ENCODE data around the gene MT1E. TPM values are rescaled to one million over a fixed set of nuclear protein-coding genes. Genes with fewer than 3 reads are reported as not detected.
A peak's percentile ranks its signal among the peaks of the same experiment; 100 is the strongest.

Gene MT1E
- total RNA-seq, 1 experiment from 2014 or later = not detected

- intact Hi-C loops (cut with micrococcal nuclease) = no loop called here
- no TSS peak for BruUV-seq (replicated peaks)
- no peak for TF ChIP-seq EZH2 (IDR thresholded peaks at IDR 0.05; ENCODE audit: low read length, unreplicated experiment)
- TF ChIP-seq EZH2phosphoT487 (IDR thresholded peaks at IDR 0.05; ENCODE audit: borderline replicate concordance, low read length) = no peak
- no peak for TF ChIP-seq CTCF (conservative IDR thresholded peaks at IDR 0.05; ENCODE audit: low read depth, low read length)
- ChIA-PET CTCF (no interaction called here), POLR2A (ENCODE audit: unreplicated experiment) (no interaction called here)
- no peak for ATAC-seq
- H3K36me3 ChIP-seq (ENCODE audit: low read depth, low read length) = no peaks in the 10 kb centered on the region
- peaks cover 13% of the 10 kb centered on the region for H3K79me2 ChIP-seq (ENCODE audit: low read length)
- H2AFZ ChIP-seq (ENCODE audit: low read length) = no peak overlapping the region
- H3K27ac ChIP-seq (ENCODE audit: low read length) = peak overlapping the region; percentile 59
- no peak overlapping the region for H3K4me3 ChIP-seq (ENCODE audit: low read length)
- no peaks in the 10 kb centered on the region for H3K27me3 ChIP-seq (ENCODE audit: low read length)
- peak overlapping the region; percentile 40; the same call in 1 of the 2 replicates for H3K4me2 ChIP-seq (ENCODE audit: low read length)
- no peaks in the 10 kb centered on the region for H3K9me3 ChIP-seq (ENCODE audit: low read length)
- no peaks in the 10 kb centered on the region for H4K20me1 ChIP-seq (ENCODE audit: low read length)
- no peaks in the 10 kb centered on the region for H3K9me2 ChIP-seq (replicated peaks; ENCODE audit: low read length)
- no peak overlapping the region for H3K9ac ChIP-seq (ENCODE audit: low read length)
- no peaks in the 10 kb centered on the region for H3F3A ChIP-seq (ENCODE audit: low read length, unreplicated experiment)
- peaks cover 60% of the 10 kb centered on the region for H3K4me1 ChIP-seq (ENCODE audit: insufficient read depth, low read length)
- no peak for DNase-seq
Measured at GRCh38 chr16:56613706-56614105, 11.9 kb upstream of the MT1E start.

- H3K9me2 ChIP-seq (replicated peaks; ENCODE audit: low read length) = no peaks in the 10 kb centered on the region
- peak overlapping the region; percentile 43; the same call in 1 of the 2 replicates for H3K9ac ChIP-seq (ENCODE audit: low read length)
- TF ChIP-seq EZH2 (IDR thresholded peaks at IDR 0.05; ENCODE audit: low read length, unreplicated experiment) (no peak), EZH2phosphoT487 (IDR thresholded peaks at IDR 0.05; ENCODE audit: borderline replicate concordance, low read length) (no peak), CTCF (conservative IDR thresholded peaks at IDR 0.05; ENCODE audit: low read depth, low read length) (no peak)
- intact Hi-C loops (cut with micrococcal nuclease) = no loop called here
- no peaks in the 10 kb centered on the region for H3K36me3 ChIP-seq (ENCODE audit: low read depth, low read length)
- H3K79me2 ChIP-seq (ENCODE audit: low read length) = peaks cover 5% of the 10 kb centered on the region; the same call in 1 of the 2 replicates
- peak; percentile 84 for DNase-seq
- H4K20me1 ChIP-seq (ENCODE audit: low read length) = no peaks in the 10 kb centered on the region
- H3K27ac ChIP-seq (ENCODE audit: low read length) = peak overlapping the region; percentile 59
- BruUV-seq (replicated peaks) = no TSS peak
- no peaks in the 10 kb centered on the region for H3K27me3 ChIP-seq (ENCODE audit: low read length)
- ATAC-seq = peak; percentile 68
- peaks cover 59% of the 10 kb centered on the region for H3K4me1 ChIP-seq (ENCODE audit: insufficient read depth, low read length)
- CTCF ChIA-PET = no interaction called here
- no peak overlapping the region for H2AFZ ChIP-seq (ENCODE audit: low read length)
- peak overlapping the region; percentile 40 for H3K4me2 ChIP-seq (ENCODE audit: low read length)
- POLR2A ChIA-PET (ENCODE audit: unreplicated experiment) = no interaction called here
- no peaks in the 10 kb centered on the region for H3F3A ChIP-seq (ENCODE audit: low read length, unreplicated experiment)
- no peak overlapping the region for H3K4me3 ChIP-seq (ENCODE audit: low read length)
- H3K9me3 ChIP-seq (ENCODE audit: low read length) = no peaks in the 10 kb centered on the region
Measured at GRCh38 chr16:56614549-56614991, 11.0 kb upstream of the MT1E start.

- no peaks in the 10 kb centered on the region for H3K36me3 ChIP-seq (ENCODE audit: low read depth, low read length)
- H2AFZ ChIP-seq (ENCODE audit: low read length) = no peak overlapping the region
- peak overlapping the region; percentile 59 for H3K27ac ChIP-seq (ENCODE audit: low read length)
- POLR2A ChIA-PET (ENCODE audit: unreplicated experiment) = no interaction called here
- H3K79me2 ChIP-seq (ENCODE audit: low read length) = peaks cover 4% of the 10 kb centered on the region; the same call in 1 of the 2 replicates
- peak overlapping the region; percentile 43; the same call in 1 of the 2 replicates for H3K9ac ChIP-seq (ENCODE audit: low read length)
- peak; percentile 63 for DNase-seq
- no TSS peak for BruUV-seq (replicated peaks)
- no peak overlapping the region for H3K4me3 ChIP-seq (ENCODE audit: low read length)
- peak overlapping the region; percentile 40 for H3K4me2 ChIP-seq (ENCODE audit: low read length)
- no peaks in the 10 kb centered on the region for H3K27me3 ChIP-seq (ENCODE audit: low read length)
- intact Hi-C loops (cut with micrococcal nuclease) = no loop called here
- ATAC-seq = peak; percentile 29; the same call in 1 of the 2 replicates
- CTCF ChIA-PET = no interaction called here
- H3K9me2 ChIP-seq (replicated peaks; ENCODE audit: low read length) = no peaks in the 10 kb centered on the region
- H4K20me1 ChIP-seq (ENCODE audit: low read length) = no peaks in the 10 kb centered on the region
- H3K4me1 ChIP-seq (ENCODE audit: insufficient read depth, low read length) = peaks cover 51% of the 10 kb centered on the region
- TF ChIP-seq EZH2 (IDR thresholded peaks at IDR 0.05; ENCODE audit: low read length, unreplicated experiment) (no peak), CTCF (conservative IDR thresholded peaks at IDR 0.05; ENCODE audit: low read depth, low read length) (no peak), EZH2phosphoT487 (IDR thresholded peaks at IDR 0.05; ENCODE audit: borderline replicate concordance, low read length) (no peak)
- H3F3A ChIP-seq (ENCODE audit: low read length, unreplicated experiment) = no peaks in the 10 kb centered on the region
- H3K9me3 ChIP-seq (ENCODE audit: low read length) = no peaks in the 10 kb centered on the region
Measured at GRCh38 chr16:56615353-56615752, 10.2 kb upstream of the MT1E start.

All from PC-3 (cell line).